Measurements from ENCODE around the gene OLFML2A. TPM values are rescaled to one million over a fixed set of nuclear protein-coding genes. Genes with fewer than 3 reads are reported as not detected.
A peak's percentile ranks its signal among the peaks of the same experiment; 100 is the strongest.

The OLFML2A gene
- polyA plus RNA-seq, 3 donors, result 0.03 to 0.25 TPM; not detected in 1

- peaks cover 30 to 68% of the 10 kb centered on the region in 2 donors for H3K4me1 ChIP-seq (ENCODE audit: control insufficient read depth in 1 of 2, insufficient read depth in 2 of 2, low read length in 2 of 2)
- peak overlapping the region; percentile 18 to 71 (median 51) for H3K4me3 ChIP-seq (replicated peaks in 1 of 3; ENCODE audit: low read depth in 2 of 3, low read length in 3 of 3)
- no peak for TF ChIP-seq CTCF (IDR thresholded peaks at IDR 0.05)
- no peak for DNase-seq
- Mint-ChIP-seq H3K36me3 (no peaks in the 10 kb centered on the region), H3K4me1 (peaks cover 74% of the 10 kb centered on the region), H3K4me3 (peak overlapping the region; percentile 62 to 84), H3K27ac (peak overlapping the region; percentile 77 to 91 (median 88)), H3K27me3 (ENCODE audit: low read depth in 3 of 3) (no peaks in the 10 kb centered on the region), H3K9me3 (no peaks in the 10 kb centered on the region)
- WGBS (ENCODE audit: insufficient coverage), result 7% methylated on average over 6 of the region's 6 CpGs
- intact Hi-C loops (cut with micrococcal nuclease), result no loop called here
- peak overlapping the region in 1 of 2 donors; percentile 72 for H3K27ac ChIP-seq (ENCODE audit: low read depth in 1 of 2, low read length in 2 of 2)
- H3K4me2 ChIP-seq (replicated peaks; ENCODE audit: extremely low read depth, low read length, poor library complexity, severe bottlenecking), result peak overlapping the region; percentile 78
- peaks cover 47% of the 10 kb centered on the region for H3K79me2 ChIP-seq (ENCODE audit: insufficient read depth, low read length)
- no peaks in the 10 kb centered on the region for H3K27me3 ChIP-seq (ENCODE audit: control insufficient read depth in 2 of 2, insufficient read depth in 2 of 2, low read length in 2 of 2)
- peak overlapping the region; percentile 5 for H3K9ac ChIP-seq (ENCODE audit: insufficient read depth, low read length, poor library complexity, severe bottlenecking)
- H2AFZ ChIP-seq (ENCODE audit: insufficient read depth, low read depth, low read length, poor library complexity, severe bottlenecking), result peak overlapping the region; percentile 38
- no peaks in the 10 kb centered on the region for H3K9me3 ChIP-seq (replicated peaks in 1 of 2; ENCODE audit: control insufficient read depth in 1 of 2, insufficient read depth in 1 of 2, low read length in 2 of 2)
- no peaks in the 10 kb centered on the region for H4K20me1 ChIP-seq (ENCODE audit: insufficient read depth, low read length)
- H3K36me3 ChIP-seq (replicated peaks in 1 of 2; ENCODE audit: control insufficient read depth in 1 of 2, insufficient read depth in 2 of 2, low read length in 2 of 2), result no peaks in the 10 kb centered on the region
These were observed 19.3 kb upstream of the OLFML2A start for GRCh38 chr9:124757616-124758015.

GRCh38 chr9:124758061-124758460, 18.9 kb upstream of the OLFML2A start:
- peaks cover 30 to 68% of the 10 kb centered on the region in 2 donors for H3K4me1 ChIP-seq (ENCODE audit: control insufficient read depth in 1 of 2, insufficient read depth in 2 of 2, low read length in 2 of 2)
- H3K27me3 ChIP-seq (ENCODE audit: control insufficient read depth in 2 of 2, insufficient read depth in 2 of 2, low read length in 2 of 2), result no peaks in the 10 kb centered on the region
- no peak for TF ChIP-seq CTCF (IDR thresholded peaks at IDR 0.05)
- peak overlapping the region; percentile 18 to 71 (median 51) for H3K4me3 ChIP-seq (replicated peaks in 1 of 3; ENCODE audit: low read depth in 2 of 3, low read length in 3 of 3)
- H3K36me3 Mint-ChIP-seq, result no peaks in the 10 kb centered on the region
- intact Hi-C loops (cut with micrococcal nuclease), result no loop called here
- H4K20me1 ChIP-seq (ENCODE audit: insufficient read depth, low read length), result no peaks in the 10 kb centered on the region
- H3K36me3 ChIP-seq (replicated peaks in 1 of 2; ENCODE audit: control insufficient read depth in 1 of 2, insufficient read depth in 2 of 2, low read length in 2 of 2), result no peaks in the 10 kb centered on the region
- peak overlapping the region; percentile 38 for H2AFZ ChIP-seq (ENCODE audit: insufficient read depth, low read depth, low read length, poor library complexity, severe bottlenecking)
- H3K79me2 ChIP-seq (ENCODE audit: insufficient read depth, low read length), result peaks cover 52% of the 10 kb centered on the region
- H3K27ac Mint-ChIP-seq, result peak overlapping the region; percentile 77 to 91 (median 88)
- H3K9me3 ChIP-seq (replicated peaks in 1 of 2; ENCODE audit: control insufficient read depth in 1 of 2, insufficient read depth in 1 of 2, low read length in 2 of 2), result no peaks in the 10 kb centered on the region
- peaks cover 78% of the 10 kb centered on the region for H3K4me1 Mint-ChIP-seq
- no CpG with 5 or more reads among the region's 3 CpGs for WGBS (ENCODE audit: insufficient coverage)
- H3K9me3 Mint-ChIP-seq, result no peaks in the 10 kb centered on the region
- peak overlapping the region; percentile 78 for H3K4me2 ChIP-seq (replicated peaks; ENCODE audit: extremely low read depth, low read length, poor library complexity, severe bottlenecking)
- H3K4me3 Mint-ChIP-seq, result peak overlapping the region; percentile 62 to 84
- peak; percentile 74 to 93 (median 88) for DNase-seq
- H3K27me3 Mint-ChIP-seq (ENCODE audit: low read depth in 3 of 3), result no peaks in the 10 kb centered on the region
- H3K9ac ChIP-seq (ENCODE audit: insufficient read depth, low read length, poor library complexity, severe bottlenecking), result peak overlapping the region; percentile 5
- H3K27ac ChIP-seq (ENCODE audit: low read depth in 1 of 2, low read length in 2 of 2), result peak overlapping the region in 1 of 2 donors; percentile 72
